ENCODE data around the gene GRIN2A. TPM values are rescaled to one million over a fixed set of nuclear protein-coding genes. Genes with fewer than 3 reads are reported as not detected.

GRIN2A gene
- total and polyA plus RNA-seq, 2 donors (not counting 3 experiments of a cell fraction or from before 2014, with no cell fraction given), result not detected

GRCh38 chr16:9859701-9860327 lies 322.4 kb downstream of the GRIN2A start:
- no peak for FAIRE-seq
- CTCF ChIA-PET, result no interaction called here

More at GRCh38 chr16:9859701-9860327, 322.4 kb downstream of the GRIN2A start:
- H3K27ac ChIP-seq (ENCODE audit: insufficient read depth, low read depth, low read length), result no peak overlapping the region
- TF ChIP-seq MYC (IDR thresholded peaks at IDR 0.05; ENCODE audit: low read depth, low read length), result no peak
- TF ChIP-seq JUN (IDR thresholded peaks at IDR 0.05; ENCODE audit: borderline replicate concordance, insufficient read depth, insufficient read length, low read depth), result no peak
- TF ChIP-seq FOS (IDR thresholded peaks at IDR 0.05; ENCODE audit: borderline replicate concordance, insufficient read depth, low read length), result no peak
- TF ChIP-seq, protein P1, sequence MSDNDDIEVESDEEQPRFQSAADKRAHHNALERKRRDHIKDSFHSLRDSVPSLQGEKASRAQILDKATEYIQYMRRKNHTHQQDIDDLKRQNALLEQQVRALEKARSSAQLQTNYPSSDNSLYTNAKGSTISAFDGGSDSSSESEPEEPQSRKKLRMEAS (IDR thresholded peaks at IDR 0.05; ENCODE audit: insufficient read depth, insufficient read length), result no peak
- TF ChIP-seq GATA2 (IDR thresholded peaks at IDR 0.05; ENCODE audit: insufficient read depth, insufficient read length, low read depth, low read length), result no peak
- TF ChIP-seq EZH2 (IDR thresholded peaks at IDR 0.05; ENCODE audit: borderline replicate concordance, low read depth, low read length, severe bottlenecking), result no peak
- TF ChIP-seq, protein P2, sequence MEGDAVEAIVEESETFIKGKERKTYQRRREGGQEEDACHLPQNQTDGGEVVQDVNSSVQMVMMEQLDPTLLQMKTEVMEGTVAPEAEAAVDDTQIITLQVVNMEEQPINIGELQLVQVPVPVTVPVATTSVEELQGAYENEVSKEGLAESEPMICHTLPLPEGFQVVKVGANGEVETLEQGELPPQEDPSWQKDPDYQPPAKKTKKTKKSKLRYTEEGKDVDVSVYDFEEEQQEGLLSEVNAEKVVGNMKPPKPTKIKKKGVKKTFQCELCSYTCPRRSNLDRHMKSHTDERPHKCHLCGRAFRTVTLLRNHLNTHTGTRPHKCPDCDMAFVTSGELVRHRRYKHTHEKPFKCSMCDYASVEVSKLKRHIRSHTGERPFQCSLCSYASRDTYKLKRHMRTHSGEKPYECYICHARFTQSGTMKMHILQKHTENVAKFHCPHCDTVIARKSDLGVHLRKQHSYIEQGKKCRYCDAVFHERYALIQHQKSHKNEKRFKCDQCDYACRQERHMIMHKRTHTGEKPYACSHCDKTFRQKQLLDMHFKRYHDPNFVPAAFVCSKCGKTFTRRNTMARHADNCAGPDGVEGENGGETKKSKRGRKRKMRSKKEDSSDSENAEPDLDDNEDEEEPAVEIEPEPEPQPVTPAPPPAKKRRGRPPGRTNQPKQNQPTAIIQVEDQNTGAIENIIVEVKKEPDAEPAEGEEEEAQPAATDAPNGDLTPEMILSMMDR (IDR thresholded peaks at IDR 0.05; ENCODE audit: extremely low read depth in 1 of 2, insufficient read depth in 1 of 2, low read depth in 1 of 2, low read length in 2 of 2), result no peak
- no peak for TF ChIP-seq POLR2AphosphoS5 (IDR thresholded peaks at IDR 0.05; ENCODE audit: insufficient read depth, low read depth, low read length)
- no peak overlapping the region for H2AFZ ChIP-seq (ENCODE audit: low read depth, low read length)
- H3K9me3 ChIP-seq (replicated peaks; ENCODE audit: control insufficient read depth, insufficient read depth, low read length), result no peaks in the 10 kb centered on the region
- no peaks in the 10 kb centered on the region for H3K27me3 ChIP-seq (ENCODE audit: control insufficient read depth in 2 of 2, insufficient read depth in 2 of 2, low read length in 2 of 2)
- DNase-seq (ENCODE audit: low read depth, low spot score), result no peak
- no peaks in the 10 kb centered on the region for H4K20me1 ChIP-seq (replicated peaks; ENCODE audit: control insufficient read depth, extremely low read depth, insufficient read depth, low read length)
- intact Hi-C loops (cut with micrococcal nuclease), result no loop called here
- BruUV-seq (replicated peaks), result no TSS peak
- H3K9ac ChIP-seq (replicated peaks; ENCODE audit: extremely low read depth, insufficient read depth, low read length), result no peak overlapping the region
- H3K4me1 ChIP-seq (ENCODE audit: control insufficient read depth, extremely low read depth, insufficient read depth, low read length), result no peaks in the 10 kb centered on the region
- H3K36me3 ChIP-seq (ENCODE audit: control insufficient read depth in 2 of 2, extremely low read depth in 1 of 2, insufficient read depth in 2 of 2, low read length in 2 of 2), result no peaks in the 10 kb centered on the region
- dilution Hi-C loops (cut with MboI; ENCODE audit: extremely low pct_ligation_motif_present, low sequenced_read_pairs), result no loop called here
- H3K4me3 ChIP-seq (replicated peaks in 1 of 3; ENCODE audit: insufficient read depth in 1 of 3, low read depth in 1 of 3, low read length in 3 of 3), result no peak overlapping the region
- no peaks in the 10 kb centered on the region for H3K9me1 ChIP-seq (replicated peaks; ENCODE audit: control insufficient read depth, extremely low read depth, insufficient read depth, low read length)
- no peak overlapping the region for H3K4me2 ChIP-seq (ENCODE audit: insufficient read depth, low read length)
- no peaks in the 10 kb centered on the region for H3K79me2 ChIP-seq (ENCODE audit: control insufficient read depth, insufficient read depth, low read length)
- POLR2A ChIA-PET, result no interaction called here
